Sigmoid colon (tissue), 7 donors: ENCODE data around the gene PPP1R16B. TPM values are rescaled to one million over a fixed set of nuclear protein-coding genes. Genes with fewer than 3 reads are reported as not detected.

Source experiments
- DNase-seq: peaks from one replicate; pipeline ENCODE4 v3.0.0-alpha.2; 2019
- H3K27ac ChIP-seq, 4 donors: fragments of 200-600 bp; sonication (generic); one replicate each; pipeline ENCODE4 v1.5.1; 2016 to 2019; ENCODE audit warnings: mild to moderate bottlenecking in 1 of 4
- H3K27me3 ChIP-seq, 3 donors: fragments of 200-600 bp; sonication (generic); one replicate each; pipeline ENCODE4 v1.5.1; 2019; ENCODE audit warnings: mild to moderate bottlenecking in 1 of 3
- H3K36me3 ChIP-seq, 4 donors: fragments of 200-600 bp; sonication (generic); one replicate each; pipeline ENCODE4 v1.5.1; 2016 to 2019
- H3K4me1 ChIP-seq, 4 donors: fragments of 200-600 bp; sonication (generic); one replicate each; pipeline ENCODE4 v1.5.1; 2017 to 2019
- H3K4me3 ChIP-seq, 4 donors: fragments of 200-600 bp; sonication (generic); one replicate each; pipeline ENCODE4 v1.5.1; 2017 to 2019; ENCODE audit warnings: mild to moderate bottlenecking in 2 of 4, moderate library complexity in 1 of 4
- H3K9me3 ChIP-seq, 4 donors: fragments of 200-600 bp in 3 of 4; sonication (generic) in 3 of 4; one replicate each; pipeline versions ENCODE4 v1.5.1 to v1.6.1; 2013 to 2019
- CTCF ChIP-seq, 4 experiments: fragments of 450-650 bp in 3 of 4; fragments of 200-600 bp in 1 of 4; IDR thresholded peaks; one replicate each; pipeline ENCODE4 v1.5.1; 2016 to 2019; ENCODE audit warnings: antibody characterized with exemption in 4 of 4, mild to moderate bottlenecking in 3 of 4, moderate library complexity in 2 of 4
- EP300 ChIP-seq, 4 donors: sonication (generic); formaldehyde crosslinking; IDR thresholded peaks; one replicate each; pipeline ENCODE4 v1.6.1; 2017; ENCODE audit warnings: antibody characterized with exemption in 4 of 4
- POLR2A ChIP-seq, 2 donors: fragments of 450-650 bp; IDR thresholded peaks; one replicate each; pipeline ENCODE4 v1.6.1; 2016; ENCODE audit warnings: antibody characterized with exemption in 2 of 2, mild to moderate bottlenecking in 2 of 2, moderate library complexity in 2 of 2
- POLR2AphosphoS5 ChIP-seq, 4 donors: sonication (generic); formaldehyde crosslinking; IDR thresholded peaks; one replicate each; pipeline ENCODE4 v1.6.1; 2017; ENCODE audit warnings: antibody characterized with exemption in 4 of 4
- WGBS, 2 donors: extraction: QIAGEN DNeasy Blood & Tissue Kit; methylation state at CpG; one replicate each; pipeline ENCODE4 v1.1.7; 2013; 5-methylcytosine and 5-hydroxymethylcytosine counted together
- intact Hi-C: fragments of 100-400 bp; cut with DNase I; formaldehyde crosslinking; loops from one replicate; pipeline ENCODE4 v1.15.1; 2023
- polyA plus RNA-seq, 3 donors: library from polyadenylated mRNA; stranded (reverse); fragments of 200-250 nt; gene quantifications; one replicate each; pipeline ENCODE4 v1.2.3, GENCODE V29; 2013
- total RNA-seq, 4 donors: library from RNA; depleted of rRNA; stranded (reverse); fragments of >200 nt; gene quantifications; one replicate each; pipeline ENCODE4 v1.1.0, GENCODE V29; 2016
- donor health status: healthy with polysubstance abuse.
- donor health status: Bipolar disorder and iron deficiency.
- donor health status: healthy.

Gene PPP1R16B
- total and polyA plus RNA-seq, 7 donors, result 0.92 to 21.7 (median 3.6) TPM

GRCh38 chr20:38815446-38815845 lies 9.9 kb downstream of the PPP1R16B start:
- Histone ChIP-seq H3K4me1 (no peaks in the 10 kb centered on the region), H3K27me3 (no peaks in the 10 kb centered on the region), H3K27ac (no peak overlapping the region), H3K9me3 (no peaks in the 10 kb centered on the region), H3K36me3 (no peaks in the 10 kb centered on the region), H3K4me3 (no peak overlapping the region)
- no peak for DNase-seq
- no peak for TF ChIP-seq EP300 (IDR thresholded peaks at IDR 0.05)
- no peak for TF ChIP-seq POLR2A (IDR thresholded peaks at IDR 0.05)
- no peak for TF ChIP-seq POLR2AphosphoS5 (IDR thresholded peaks at IDR 0.05)
- TF ChIP-seq CTCF (IDR thresholded peaks at IDR 0.05), result no peak
- intact Hi-C loops, result no loop called here

- no peaks in the 10 kb centered on the region for H3K27me3 ChIP-seq
- 74 to 82% methylated on average over 9 of the region's 9 CpGs for WGBS, 2 donors
- H3K36me3 ChIP-seq, result no peaks in the 10 kb centered on the region
- no peak overlapping the region for H3K27ac ChIP-seq
- peaks cover 0 to 4% (median 0%) of the 10 kb centered on the region in 4 donors for H3K9me3 ChIP-seq
- intact Hi-C loops, result no loop called here
- H3K4me1 ChIP-seq, result no peaks in the 10 kb centered on the region
- H3K4me3 ChIP-seq, result no peak overlapping the region
- TF ChIP-seq POLR2A (IDR thresholded peaks at IDR 0.05), result no peak
- no peak for TF ChIP-seq POLR2AphosphoS5 (IDR thresholded peaks at IDR 0.05)
- no peak for TF ChIP-seq CTCF (IDR thresholded peaks at IDR 0.05)
- no peak for TF ChIP-seq EP300 (IDR thresholded peaks at IDR 0.05)
- no peak for DNase-seq
Measured at GRCh38 chr20:38818113-38819065, 12.9 kb downstream of the PPP1R16B start.

DNA sequence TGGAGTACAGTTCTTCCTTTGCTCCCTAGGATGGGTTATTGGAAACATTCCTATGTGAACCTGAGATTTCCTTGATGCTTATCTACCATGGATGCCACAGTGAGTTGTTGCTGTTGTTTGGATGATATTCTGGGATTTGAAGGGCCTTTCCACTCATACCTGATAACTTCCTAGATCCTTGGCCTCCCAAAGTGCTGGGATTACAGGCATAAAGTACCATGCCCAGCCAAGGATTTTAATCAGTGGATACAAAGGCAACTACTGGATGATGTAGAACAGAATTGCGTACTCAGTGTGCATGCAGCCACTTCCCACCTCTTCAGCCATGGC lies 20.0 kb downstream of the PPP1R16B start:
- no peak overlapping the region for H3K27ac ChIP-seq

DNA sequence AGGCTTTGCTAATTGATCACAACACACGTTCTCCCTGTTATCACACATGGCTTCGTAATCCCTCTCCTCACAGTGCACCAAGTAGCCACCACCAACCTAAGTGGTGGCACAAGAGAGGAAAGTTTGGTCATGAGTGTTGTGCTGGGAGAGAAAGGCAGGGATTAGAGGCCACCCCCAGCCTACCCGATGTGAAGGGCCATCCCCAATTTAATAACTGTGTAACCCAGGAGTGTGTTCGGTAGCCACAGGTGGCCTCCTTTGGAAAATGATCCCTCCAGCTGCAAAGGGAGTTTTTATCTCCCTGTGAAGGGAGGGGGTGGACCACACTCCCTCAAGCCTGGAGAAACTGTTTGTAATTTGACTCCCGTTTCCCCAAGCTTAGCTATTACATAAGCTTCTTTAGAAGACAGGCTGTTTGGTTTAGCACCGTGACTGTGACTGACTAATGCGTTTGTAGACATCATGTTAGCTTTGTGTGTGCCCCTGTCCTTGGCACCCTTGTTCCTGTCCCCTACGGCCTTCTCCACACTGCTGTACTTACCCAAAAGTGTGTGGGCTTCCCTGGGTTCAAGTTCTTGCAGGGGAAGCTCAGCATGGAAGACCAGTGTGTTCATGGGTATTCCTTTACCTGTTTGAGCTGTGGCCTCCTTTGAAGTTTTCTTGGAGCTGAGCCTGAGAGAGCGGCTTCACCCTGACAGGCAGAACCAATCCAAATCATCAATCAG lies 20.6 kb downstream of the PPP1R16B start:
- H3K36me3 ChIP-seq, result no peaks in the 10 kb centered on the region
- H3K27me3 ChIP-seq, result no peaks in the 10 kb centered on the region
- H3K4me1 ChIP-seq, result no peaks in the 10 kb centered on the region
- no peak overlapping the region for H3K27ac ChIP-seq
- no peak for DNase-seq
- 38 to 53% methylated on average over 9 of the region's 9 CpGs for WGBS, 2 donors
- TF ChIP-seq CTCF (IDR thresholded peaks at IDR 0.05), result no peak
- no peak for TF ChIP-seq POLR2AphosphoS5 (IDR thresholded peaks at IDR 0.05)
- no peak for TF ChIP-seq EP300 (IDR thresholded peaks at IDR 0.05)
- no peak for TF ChIP-seq POLR2A (IDR thresholded peaks at IDR 0.05)
- H3K4me3 ChIP-seq, result no peak overlapping the region
- intact Hi-C loops, result no loop called here
- H3K9me3 ChIP-seq, result peaks cover 0 to 2% (median 0%) of the 10 kb centered on the region in 4 donors

More for the DNA sequence above, 20.0 kb downstream of the PPP1R16B start:
- DNase-seq, result no peak
- Histone ChIP-seq H3K36me3 (no peaks in the 10 kb centered on the region), H3K27me3 (no peaks in the 10 kb centered on the region), H3K9me3 (peaks cover 0 to 4% (median 0%) of the 10 kb centered on the region in 4 donors), H3K4me1 (no peaks in the 10 kb centered on the region), H3K4me3 (no peak overlapping the region)
- WGBS, 2 donors, result 78 to 87% methylated on average over 1 of the region's 1 CpG
- intact Hi-C loops, result no loop called here
- no peak for TF ChIP-seq POLR2A (IDR thresholded peaks at IDR 0.05)
- no peak for TF ChIP-seq POLR2AphosphoS5 (IDR thresholded peaks at IDR 0.05)
- no peak for TF ChIP-seq CTCF (IDR thresholded peaks at IDR 0.05)
- TF ChIP-seq EP300 (IDR thresholded peaks at IDR 0.05), result no peak
